IPS-18c (cell line): ENCODE results near the gene CLDN14.
"Not testable (repeated sequence)": the region's sequence is repeated elsewhere in the genome, so short reads cannot be mapped to it uniquely, and the experiment has no call there.

Experiments used
- H3K4me3 ChIP-seq: 2 replicates; pipeline ENCODE4 v1.7.0; 2013; ENCODE audit warnings: low read depth, mild to moderate bottlenecking, low read length, moderate library complexity; ENCODE audit not compliant: insufficient read depth
- H3K9me3 ChIP-seq: one replicate; pipeline ENCODE4 v1.6.1; 2013; ENCODE audit warnings: mild to moderate bottlenecking, low read length, moderate library complexity; ENCODE audit not compliant: control insufficient read depth, insufficient read depth

Gene CLDN14

DNA sequence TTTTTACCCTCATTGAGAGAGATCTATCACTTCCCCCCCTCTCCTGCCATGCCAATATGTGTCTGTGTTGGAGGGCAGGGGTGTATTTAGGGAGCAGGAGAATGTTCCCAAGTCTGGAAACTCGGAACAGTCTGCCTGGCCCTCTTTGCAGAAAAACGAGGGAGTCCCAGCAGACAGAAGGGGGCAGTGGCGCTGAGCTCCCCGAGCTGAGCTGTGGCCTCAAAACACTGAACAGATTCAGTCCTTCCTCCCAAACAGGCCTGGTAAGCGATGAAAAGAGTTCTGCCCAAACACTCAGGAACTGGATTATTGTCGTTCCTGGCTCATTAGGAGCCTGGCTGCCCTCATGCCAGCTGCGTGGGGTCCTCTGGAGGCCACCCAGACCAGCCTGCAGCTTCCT is 981 bp downstream of the CLDN14 start:
- H3K4me3 ChIP-seq: no peak overlapping the region

DNA sequence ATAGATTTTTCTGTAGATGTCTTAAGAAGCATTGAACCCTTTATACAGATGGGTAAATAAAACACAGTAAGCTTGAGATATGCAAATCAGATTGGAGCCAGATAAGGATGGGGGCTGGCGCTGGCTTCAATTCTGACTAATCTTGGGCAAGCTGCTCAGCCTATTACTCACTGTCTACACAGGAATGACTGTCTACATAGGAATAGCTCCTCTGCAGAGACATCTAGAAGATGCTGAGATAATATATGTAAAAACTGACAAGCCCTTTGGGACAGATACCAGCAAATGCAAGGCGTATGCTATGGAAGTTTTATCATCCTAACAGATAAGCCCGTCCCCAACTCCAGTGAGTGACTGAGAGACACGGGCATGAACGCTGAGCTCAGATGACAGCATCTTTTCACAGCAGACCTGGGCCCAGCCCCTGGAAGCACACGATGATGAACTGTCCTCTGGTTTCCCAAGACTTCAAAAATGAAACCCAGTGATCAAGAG is 1.7 kb downstream of the CLDN14 start:
- no peaks in the 10 kb centered on the region for H3K9me3 ChIP-seq
- no peak overlapping the region for H3K4me3 ChIP-seq

More for the DNA sequence above, 981 bp downstream of the CLDN14 start:
- no peaks in the 10 kb centered on the region for H3K9me3 ChIP-seq

DNA sequence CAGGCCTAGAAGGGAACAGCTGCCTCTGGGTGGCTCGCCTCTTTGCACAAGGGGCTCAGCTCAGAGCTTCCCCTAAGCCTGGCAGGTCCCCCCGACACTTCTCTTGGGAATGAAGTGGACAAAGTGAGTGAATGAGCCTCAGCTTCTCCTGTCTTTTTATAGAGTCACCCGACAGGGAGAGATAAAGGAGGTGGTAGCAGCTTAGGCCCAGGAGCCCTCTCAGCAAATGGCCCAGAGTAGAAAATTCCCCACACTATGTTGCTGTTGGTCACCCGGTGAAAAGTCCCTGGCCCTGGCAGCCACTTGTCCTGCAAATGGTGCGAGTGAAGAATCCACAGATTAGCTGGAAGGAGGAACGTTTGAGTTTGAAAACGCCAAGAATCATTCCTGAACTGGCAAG is 2.4 kb downstream of the CLDN14 start:
- Histone ChIP-seq H3K9me3 (no peaks in the 10 kb centered on the region), H3K4me3 (no peak overlapping the region)

DNA sequence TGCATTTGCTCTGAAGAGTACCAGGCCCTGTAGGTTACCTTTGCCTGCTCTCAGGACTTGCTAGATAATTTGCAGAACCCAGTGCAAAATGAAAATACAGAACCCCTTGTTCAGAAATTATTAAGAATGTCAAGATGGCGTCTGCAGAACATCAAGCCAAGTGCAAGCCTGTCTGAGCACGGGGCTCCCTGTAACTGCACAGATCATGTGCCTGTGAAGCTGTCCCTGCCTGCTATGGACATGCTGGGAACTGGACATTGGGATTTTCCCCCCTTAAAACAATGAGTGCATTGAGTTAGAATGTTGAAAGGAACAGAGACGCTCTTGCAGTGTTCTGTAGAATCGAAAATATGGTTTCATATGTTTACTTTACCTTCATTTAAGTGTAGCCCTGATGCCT is 2.9 kb downstream of the CLDN14 start:
- no peak overlapping the region for H3K4me3 ChIP-seq
- no peaks in the 10 kb centered on the region for H3K9me3 ChIP-seq

DNA sequence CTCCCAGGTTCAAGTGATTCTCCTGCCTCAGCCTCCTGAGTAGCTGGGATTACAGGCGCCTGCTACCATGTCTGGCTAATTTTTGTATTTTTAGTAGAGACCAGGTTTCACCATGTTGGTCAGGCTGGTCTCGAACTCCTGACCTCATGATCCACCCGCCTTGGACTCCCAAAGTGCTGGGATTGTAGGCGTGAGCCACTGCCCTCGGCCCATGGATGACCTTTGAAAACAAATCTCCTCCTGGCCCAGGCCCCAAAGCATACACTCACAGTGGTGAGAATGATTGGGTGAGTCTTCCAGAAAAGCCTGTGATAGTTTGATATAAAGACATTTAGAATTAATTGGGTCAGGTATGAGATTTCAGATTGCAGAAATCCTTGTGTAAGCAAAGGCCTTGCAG is 3.4 kb downstream of the CLDN14 start:
- H3K4me3 ChIP-seq, H3K9me3 ChIP-seq: not testable (repeated sequence)

DNA sequence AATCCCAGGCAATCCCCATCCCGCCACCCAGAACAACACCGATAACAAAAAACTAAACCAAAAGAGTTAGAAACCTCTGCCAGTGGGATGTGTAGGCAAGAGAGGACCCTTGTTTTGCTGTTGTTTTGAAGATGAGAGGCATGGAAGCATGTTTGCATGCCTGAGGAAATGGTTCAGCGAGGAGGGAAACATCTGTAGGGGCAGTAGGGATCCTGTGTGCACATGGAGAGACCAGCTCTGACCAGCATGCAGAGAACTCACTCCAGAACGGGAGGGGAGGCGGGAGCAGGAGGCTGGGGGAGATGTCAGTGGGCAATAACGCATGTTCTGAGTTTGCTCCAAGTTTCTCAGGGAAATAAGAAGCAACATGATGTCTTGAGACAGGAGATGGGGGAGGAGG is 5.3 kb downstream of the CLDN14 start:
- Histone ChIP-seq H3K9me3 (no peaks in the 10 kb centered on the region), H3K4me3 (no peak overlapping the region)

DNA sequence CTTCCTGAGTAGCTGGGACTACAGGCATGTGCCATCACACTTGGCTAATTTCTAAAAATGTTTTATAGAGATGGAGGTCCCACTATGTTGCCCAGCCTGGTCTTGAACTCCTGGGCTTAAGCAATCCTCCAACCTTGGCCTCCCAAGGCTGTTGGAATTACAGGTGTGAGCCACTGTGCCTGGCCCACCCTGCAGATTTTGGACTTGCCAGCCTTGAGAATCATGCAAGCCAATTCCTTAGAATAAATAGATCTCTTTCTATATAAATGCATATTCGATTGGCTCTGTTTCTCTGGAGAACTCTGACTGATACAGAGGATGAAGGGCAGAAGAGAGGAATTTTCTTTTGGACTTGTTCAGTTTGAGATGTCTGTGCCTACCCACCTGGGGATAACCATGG is 6.7 kb downstream of the CLDN14 start:
- H3K4me3 ChIP-seq: no peak overlapping the region
- no peaks in the 10 kb centered on the region for H3K9me3 ChIP-seq

DNA sequence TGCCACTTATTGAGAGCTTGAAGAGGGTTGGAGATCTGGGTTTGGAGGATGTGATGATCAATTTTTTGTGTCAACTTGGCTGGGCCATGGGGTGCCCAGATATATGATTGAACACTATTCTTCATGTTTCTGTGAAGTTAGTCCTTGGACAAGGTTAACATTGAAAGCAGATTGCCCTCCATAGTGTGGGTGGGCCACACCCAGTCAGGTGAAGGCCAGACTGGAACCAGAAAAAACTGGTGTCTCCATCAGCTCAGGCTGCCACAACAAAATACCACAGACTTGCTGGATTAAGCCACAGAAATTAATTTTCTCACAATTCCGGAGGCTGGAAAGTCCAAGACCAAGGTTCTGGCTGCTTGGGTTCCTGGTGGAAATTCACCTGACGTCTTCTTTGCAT is 7.5 kb downstream of the CLDN14 start:
- Histone ChIP-seq H3K4me3 (no peak overlapping the region), H3K9me3 (no peaks in the 10 kb centered on the region)

DNA sequence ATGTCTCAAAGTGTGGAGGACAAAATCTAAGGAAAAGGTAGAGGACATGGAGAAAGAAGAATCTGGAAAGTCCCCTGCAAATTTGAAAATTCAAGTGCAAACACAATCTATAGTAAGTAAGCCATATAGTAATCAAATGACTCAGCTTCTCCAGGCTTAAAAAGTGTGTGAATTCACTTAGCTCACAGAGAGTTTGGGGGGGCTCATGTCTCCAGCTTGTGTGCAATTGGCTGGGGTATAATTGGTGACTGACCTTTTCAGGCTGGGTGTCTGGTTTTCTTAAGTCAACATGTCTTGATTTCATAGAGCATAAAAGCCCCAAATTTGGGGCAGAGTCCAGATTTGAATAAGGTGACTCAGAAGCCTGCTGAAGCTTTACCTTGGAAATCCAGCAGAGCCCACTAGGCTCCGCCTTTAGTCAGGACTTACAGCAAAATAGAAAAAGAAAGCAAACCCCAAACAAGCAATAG is 8.6 kb downstream of the CLDN14 start:
- no peak overlapping the region for H3K4me3 ChIP-seq

DNA sequence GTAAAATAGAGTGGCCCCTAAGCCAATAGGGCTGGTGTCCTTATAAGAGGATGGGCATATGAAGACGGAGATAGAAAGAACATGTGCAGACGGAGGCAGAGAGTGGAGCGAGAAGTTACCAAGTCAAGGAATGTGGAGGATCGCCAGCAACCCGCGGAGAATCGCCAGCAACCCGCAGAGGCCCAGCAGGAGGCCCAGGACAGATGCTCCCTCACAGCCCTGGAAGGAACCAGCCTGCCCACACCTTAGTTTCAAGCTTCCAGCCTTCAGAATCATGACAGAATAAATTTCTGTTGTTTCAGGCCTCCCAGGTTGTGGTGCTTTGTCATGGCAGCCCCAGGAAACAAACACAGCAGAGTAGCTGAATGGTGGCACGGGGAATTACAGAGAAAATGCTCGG is 9.6 kb downstream of the CLDN14 start:
- Histone ChIP-seq H3K9me3 (no peaks in the 10 kb centered on the region), H3K4me3 (no peak overlapping the region)

More for the DNA sequence above, 8.6 kb downstream of the CLDN14 start:
- H3K9me3 ChIP-seq: no peaks in the 10 kb centered on the region

DNA sequence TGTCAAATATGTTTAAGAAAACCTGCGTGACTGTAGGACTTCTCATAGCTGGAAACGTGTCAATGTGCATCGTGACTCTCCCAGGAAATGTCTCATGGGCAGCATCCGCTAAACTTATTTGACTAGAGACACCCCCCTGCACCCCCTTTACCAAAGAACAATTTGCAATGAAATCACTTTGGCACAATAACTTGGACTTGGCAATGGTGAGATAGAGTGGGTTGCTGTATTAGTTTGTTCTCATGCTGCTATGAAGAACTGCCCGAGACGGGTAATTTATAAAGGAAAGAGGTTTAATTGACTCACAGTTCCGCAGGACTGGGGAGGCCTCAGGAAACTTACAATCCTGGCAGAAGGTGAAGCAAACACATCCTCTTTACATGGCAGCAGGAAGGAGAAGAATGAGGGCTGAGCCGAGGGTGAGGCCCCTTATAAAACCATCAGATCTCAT is 13.8 kb downstream of the CLDN14 start:
- H3K9me3 ChIP-seq: no peaks in the 10 kb centered on the region
- H3K4me3 ChIP-seq: no peak overlapping the region

DNA sequence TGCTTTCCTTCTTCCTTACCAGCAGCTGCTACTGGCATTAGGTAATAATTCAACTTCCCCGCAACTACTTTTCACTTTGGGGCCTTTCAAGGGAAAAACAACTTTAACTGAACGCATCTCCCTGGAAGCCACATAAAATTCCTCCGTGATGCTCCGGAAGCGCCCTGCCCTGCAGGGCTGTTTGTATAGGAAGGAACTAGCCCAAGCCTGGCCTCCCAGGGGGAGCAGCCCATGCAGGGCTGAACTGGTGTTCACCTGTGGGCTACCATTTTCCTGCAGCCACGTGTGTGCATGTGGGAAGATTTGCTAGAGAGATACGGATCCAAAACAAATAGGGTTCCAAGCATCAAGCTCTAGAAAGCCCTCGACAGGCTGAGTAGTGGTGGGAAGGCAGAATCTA is 14.4 kb downstream of the CLDN14 start:
- Histone ChIP-seq H3K4me3 (no peak overlapping the region), H3K9me3 (no peaks in the 10 kb centered on the region)

DNA sequence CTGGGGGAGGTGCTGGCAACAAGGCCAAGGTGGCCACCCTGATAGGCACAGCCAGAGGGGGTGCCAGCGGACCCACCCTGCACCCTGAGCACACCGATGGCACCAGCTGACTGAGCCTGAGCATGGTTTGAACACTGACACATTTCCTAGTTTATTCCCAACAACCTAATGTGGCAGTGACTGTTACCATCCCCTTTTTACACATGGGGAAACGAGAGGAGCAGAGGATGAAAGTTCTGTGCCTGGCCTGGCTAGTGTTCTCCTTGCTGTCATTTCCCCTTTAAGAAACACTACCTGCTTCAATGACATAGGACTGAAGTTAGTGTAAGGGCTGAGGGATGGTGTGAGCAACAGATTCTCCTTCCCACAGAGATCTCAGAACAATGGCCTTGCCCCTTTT is 15.3 kb downstream of the CLDN14 start:
- Histone ChIP-seq H3K4me3 (no peak overlapping the region), H3K9me3 (no peaks in the 10 kb centered on the region)

DNA sequence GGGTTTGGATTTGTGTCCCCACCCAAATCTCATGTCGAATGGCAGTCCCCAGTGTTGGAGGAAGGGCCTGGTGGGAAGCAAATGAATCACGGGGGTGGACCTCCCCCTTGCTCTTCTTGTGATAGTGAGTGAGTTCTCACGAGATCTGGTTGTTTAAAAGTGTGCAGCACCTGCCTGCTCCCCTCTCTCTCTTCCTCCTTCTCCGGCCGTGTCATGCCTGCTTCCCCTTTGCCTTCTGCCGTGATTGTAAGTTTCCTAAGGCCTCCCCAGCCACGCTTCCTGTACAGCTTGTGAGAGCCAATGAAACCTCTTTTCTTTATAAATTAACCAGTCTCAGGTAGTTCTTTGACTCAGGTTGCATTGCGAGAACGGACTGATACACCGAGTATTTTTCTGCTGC is 15.9 kb downstream of the CLDN14 start:
- no peak overlapping the region for H3K4me3 ChIP-seq
- H3K9me3 ChIP-seq: no peaks in the 10 kb centered on the region

DNA sequence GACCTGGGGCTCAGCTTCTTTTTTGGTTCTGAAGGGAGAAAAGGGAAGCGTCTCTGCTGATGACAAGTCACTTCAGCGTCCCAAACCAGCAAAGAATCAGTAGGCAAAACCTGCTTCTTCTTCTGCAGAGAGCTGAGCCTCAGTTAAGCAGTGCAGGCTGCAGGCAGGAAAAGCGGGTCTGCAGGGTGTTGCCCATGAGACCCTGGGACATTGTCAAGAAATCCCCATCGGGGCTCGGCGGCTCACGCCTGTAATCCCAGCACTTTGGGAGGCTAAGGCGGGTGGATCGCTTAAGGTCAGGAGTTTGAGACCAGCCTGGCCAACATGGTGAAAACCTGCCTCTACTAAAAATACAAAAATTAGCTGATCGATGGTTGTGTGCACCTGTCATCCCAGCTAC is 16.7 kb downstream of the CLDN14 start:
- Histone ChIP-seq H3K4me3 (no peak overlapping the region), H3K9me3 (no peaks in the 10 kb centered on the region)

DNA sequence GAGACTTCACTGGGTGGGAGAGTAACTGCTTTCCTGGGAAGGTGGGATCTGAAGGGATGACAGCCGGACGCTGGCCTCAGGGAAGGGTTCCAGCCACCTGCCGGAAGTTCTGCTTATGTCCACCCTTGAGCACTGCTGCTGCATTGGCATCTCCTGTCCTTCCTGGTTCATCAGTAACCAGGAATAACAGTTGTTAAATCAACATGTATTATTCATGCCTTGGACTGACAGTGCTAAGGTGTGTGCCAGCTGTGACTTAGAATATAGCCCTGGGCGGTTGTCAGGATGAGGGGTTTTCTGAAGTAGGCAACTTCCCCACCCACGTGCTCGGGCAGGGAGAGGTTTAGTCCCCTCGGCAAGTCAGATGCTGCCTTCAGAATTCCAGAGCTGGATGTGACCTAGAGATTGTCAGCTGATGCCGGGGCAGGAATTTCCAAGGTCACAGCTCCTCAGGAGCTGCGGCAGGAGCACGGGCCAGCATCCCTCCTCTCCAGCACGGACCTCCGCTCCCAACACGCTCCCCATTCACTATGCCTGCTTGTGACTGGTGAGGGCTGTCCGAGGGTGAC is 17.9 kb downstream of the CLDN14 start:
- Histone ChIP-seq H3K4me3 (no peak overlapping the region), H3K9me3 (no peaks in the 10 kb centered on the region)

DNA sequence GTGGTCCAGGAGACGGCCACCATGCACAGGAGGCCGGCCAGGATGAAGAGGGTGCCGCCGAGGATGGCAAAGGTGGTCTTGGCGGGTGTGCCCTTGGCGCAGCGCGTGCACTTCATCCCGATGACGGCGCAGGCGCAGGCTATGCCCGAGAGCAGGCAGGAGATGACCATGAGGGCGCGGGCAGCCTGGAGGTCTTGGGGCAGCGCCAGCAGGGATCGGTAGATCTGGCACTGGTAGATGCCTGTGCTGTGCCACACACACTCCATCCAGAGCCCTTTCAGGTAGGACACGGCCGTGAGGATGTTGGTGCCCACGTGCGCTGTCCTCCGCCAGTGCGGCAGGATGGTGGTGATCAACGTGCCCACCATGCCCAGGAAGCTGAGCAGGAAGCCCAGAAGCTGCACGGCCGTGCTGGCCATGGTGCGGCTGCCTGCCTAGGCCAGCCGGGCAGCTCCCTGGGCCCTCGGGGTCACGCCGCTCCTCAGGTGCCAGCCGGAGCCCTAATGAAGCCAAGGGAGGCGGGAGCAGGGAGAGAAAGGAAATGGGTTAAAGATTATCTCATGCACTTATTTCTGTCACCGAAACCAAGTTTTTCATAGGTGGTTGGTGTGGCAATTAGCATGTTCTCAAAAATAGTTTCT is 18.5 kb downstream of the CLDN14 start:
- Histone ChIP-seq H3K9me3 (no peaks in the 10 kb centered on the region), H3K4me3 (no peak overlapping the region)

DNA sequence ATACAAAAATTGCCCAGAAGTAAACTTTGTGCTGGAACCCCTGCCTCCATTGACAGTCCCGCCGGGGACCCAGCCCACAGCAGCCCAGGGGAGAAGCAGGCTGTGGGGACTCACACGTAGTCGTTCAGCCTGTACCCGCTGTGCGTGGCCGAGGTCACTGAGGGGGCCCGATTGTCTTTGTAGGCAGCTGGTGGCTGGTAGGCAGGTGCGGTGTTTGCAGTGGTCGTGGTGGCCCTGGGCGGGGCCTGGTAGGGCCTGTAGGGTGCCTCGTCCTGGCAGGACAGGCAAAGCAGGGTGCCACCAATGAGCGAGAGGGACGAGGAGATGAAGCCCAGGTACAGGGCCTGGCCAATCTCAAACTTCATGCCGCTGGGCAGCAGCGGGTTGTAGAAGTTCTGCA is 19.1 kb downstream of the CLDN14 start:
- H3K9me3 ChIP-seq: no peaks in the 10 kb centered on the region
- no peak overlapping the region for H3K4me3 ChIP-seq

DNA sequence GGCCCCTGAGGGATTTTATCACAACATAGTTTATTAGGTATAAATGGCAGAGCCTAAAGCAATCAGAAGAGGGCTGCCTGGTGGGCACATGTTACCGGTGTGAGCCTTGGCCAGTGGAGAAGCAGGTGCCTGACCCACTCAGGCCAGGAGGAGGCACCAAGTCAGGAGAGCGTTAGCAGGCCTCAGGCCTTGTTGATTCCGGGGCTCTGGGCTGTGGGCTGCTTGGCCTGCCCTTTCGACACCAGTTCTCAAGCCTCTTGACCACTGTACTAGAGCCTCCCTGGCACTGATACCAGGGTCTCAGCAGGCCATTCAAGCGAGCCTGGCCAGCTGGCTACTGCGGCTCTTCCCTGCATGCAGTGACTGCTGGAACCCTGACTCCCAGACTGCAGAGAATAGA is 20.8 kb downstream of the CLDN14 start:
- Histone ChIP-seq H3K9me3 (no peaks in the 10 kb centered on the region), H3K4me3 (no peak overlapping the region)
